ENCODE results near the gene DYNC1LI1. TPM values are rescaled to one million over a fixed set of nuclear protein-coding genes. Genes with fewer than 3 reads are reported as not detected.

The DYNC1LI1 gene
- total RNA-seq, 1 experiment from 2014 or later = 29.8 TPM

DNA sequence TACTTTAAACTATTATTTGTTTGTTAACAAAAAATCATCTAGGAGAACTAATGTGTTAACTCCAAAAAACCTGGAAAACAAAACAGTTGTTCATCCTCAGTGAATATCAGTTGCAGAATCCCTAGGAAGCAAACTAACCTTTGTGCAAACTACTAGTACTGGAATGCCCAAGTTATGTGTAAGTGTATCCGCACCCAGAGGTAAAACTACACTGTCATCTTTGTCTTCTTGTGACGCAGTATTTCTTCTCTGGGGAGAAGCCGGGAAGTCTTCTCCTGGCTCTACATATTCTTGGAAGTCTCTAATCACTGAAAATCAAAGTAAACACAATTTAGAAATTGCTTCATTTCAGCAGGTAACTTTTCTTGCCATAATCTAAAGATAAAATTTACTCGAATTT is 29.8 kb downstream of the DYNC1LI1 start:
- intact Hi-C loops (cut with micrococcal nuclease; ENCODE audit: unreplicated experiment) = no loop called here
- H3K27me3 Mint-ChIP-seq (ENCODE audit: unreplicated experiment) = no peaks in the 10 kb centered on the region
- CTCF ChIA-PET = no interaction called here
- H3K4me3 Mint-ChIP-seq (ENCODE audit: low read depth, unreplicated experiment) = no peak overlapping the region
- peaks cover 4% of the 10 kb centered on the region for H3K36me3 Mint-ChIP-seq (ENCODE audit: insufficient read depth, unreplicated experiment)
- BruUV-seq (replicated peaks) = no TSS peak
- no peak for DNase-seq
- TF ChIP-seq, protein P1, sequence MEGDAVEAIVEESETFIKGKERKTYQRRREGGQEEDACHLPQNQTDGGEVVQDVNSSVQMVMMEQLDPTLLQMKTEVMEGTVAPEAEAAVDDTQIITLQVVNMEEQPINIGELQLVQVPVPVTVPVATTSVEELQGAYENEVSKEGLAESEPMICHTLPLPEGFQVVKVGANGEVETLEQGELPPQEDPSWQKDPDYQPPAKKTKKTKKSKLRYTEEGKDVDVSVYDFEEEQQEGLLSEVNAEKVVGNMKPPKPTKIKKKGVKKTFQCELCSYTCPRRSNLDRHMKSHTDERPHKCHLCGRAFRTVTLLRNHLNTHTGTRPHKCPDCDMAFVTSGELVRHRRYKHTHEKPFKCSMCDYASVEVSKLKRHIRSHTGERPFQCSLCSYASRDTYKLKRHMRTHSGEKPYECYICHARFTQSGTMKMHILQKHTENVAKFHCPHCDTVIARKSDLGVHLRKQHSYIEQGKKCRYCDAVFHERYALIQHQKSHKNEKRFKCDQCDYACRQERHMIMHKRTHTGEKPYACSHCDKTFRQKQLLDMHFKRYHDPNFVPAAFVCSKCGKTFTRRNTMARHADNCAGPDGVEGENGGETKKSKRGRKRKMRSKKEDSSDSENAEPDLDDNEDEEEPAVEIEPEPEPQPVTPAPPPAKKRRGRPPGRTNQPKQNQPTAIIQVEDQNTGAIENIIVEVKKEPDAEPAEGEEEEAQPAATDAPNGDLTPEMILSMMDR (IDR thresholded peaks at IDR 0.05; ENCODE audit: unreplicated experiment) = no peak
- H3K9me3 Mint-ChIP-seq (ENCODE audit: low read depth, unreplicated experiment) = no peaks in the 10 kb centered on the region
- H3K4me1 Mint-ChIP-seq (ENCODE audit: low read depth, unreplicated experiment) = no peaks in the 10 kb centered on the region
- no peak overlapping the region for H3K27ac Mint-ChIP-seq (ENCODE audit: unreplicated experiment)

DNA sequence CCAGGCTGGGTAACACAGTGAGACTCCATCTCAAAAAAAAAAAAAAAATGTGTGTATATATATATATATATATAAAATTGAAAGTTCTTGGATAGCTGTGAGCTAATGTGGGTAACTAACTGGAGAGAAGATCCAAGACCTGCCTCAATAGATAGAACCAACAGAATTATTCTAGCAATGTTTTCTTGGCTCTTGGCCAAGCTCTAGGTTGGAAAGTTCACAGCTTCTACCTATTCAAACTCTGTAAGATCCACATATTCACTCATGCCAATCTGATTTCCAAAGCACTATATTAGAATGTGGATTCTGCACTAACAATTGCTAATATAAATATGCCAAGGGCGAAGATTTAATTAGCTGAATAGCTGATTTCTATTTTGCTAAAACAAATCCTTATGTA is 38.2 kb downstream of the DYNC1LI1 start:
- Mint-ChIP-seq H3K4me3 (ENCODE audit: low read depth, unreplicated experiment) (no peak overlapping the region), H3K4me1 (ENCODE audit: low read depth, unreplicated experiment) (no peaks in the 10 kb centered on the region), H3K36me3 (ENCODE audit: insufficient read depth, unreplicated experiment) (peaks cover 13% of the 10 kb centered on the region), H3K27me3 (ENCODE audit: unreplicated experiment) (no peaks in the 10 kb centered on the region), H3K9me3 (ENCODE audit: low read depth, unreplicated experiment) (no peaks in the 10 kb centered on the region), H3K27ac (ENCODE audit: unreplicated experiment) (no peak overlapping the region)
- TF ChIP-seq, protein P1 (IDR thresholded peaks at IDR 0.05; ENCODE audit: unreplicated experiment) = no peak
- CTCF ChIA-PET = interaction anchor here (0.6 kb wide), 1 partner anchor 355 kb away, joined by 4 read pairs; no protein-coding TSS in a partner anchor
- BruUV-seq (replicated peaks) = no TSS peak
- intact Hi-C loops (cut with micrococcal nuclease; ENCODE audit: unreplicated experiment) = no loop called here
- no peak for DNase-seq

GRCh38 chr3:32531010-32531647 is 39.5 kb downstream of the DYNC1LI1 start:
- intact Hi-C loops (cut with micrococcal nuclease; ENCODE audit: unreplicated experiment) = no loop called here
- TF ChIP-seq, protein P1 (IDR thresholded peaks at IDR 0.05; ENCODE audit: unreplicated experiment) = no peak
- no peak for DNase-seq
- H3K4me3 Mint-ChIP-seq (ENCODE audit: low read depth, unreplicated experiment) = no peak overlapping the region
- H3K27me3 Mint-ChIP-seq (ENCODE audit: unreplicated experiment) = no peaks in the 10 kb centered on the region
- no peaks in the 10 kb centered on the region for H3K9me3 Mint-ChIP-seq (ENCODE audit: low read depth, unreplicated experiment)
- H3K4me1 Mint-ChIP-seq (ENCODE audit: low read depth, unreplicated experiment) = no peaks in the 10 kb centered on the region
- H3K27ac Mint-ChIP-seq (ENCODE audit: unreplicated experiment) = no peak overlapping the region
- BruUV-seq (replicated peaks) = no TSS peak
- CTCF ChIA-PET = no interaction called here
- H3K36me3 Mint-ChIP-seq (ENCODE audit: insufficient read depth, unreplicated experiment) = peaks cover 13% of the 10 kb centered on the region

DNA sequence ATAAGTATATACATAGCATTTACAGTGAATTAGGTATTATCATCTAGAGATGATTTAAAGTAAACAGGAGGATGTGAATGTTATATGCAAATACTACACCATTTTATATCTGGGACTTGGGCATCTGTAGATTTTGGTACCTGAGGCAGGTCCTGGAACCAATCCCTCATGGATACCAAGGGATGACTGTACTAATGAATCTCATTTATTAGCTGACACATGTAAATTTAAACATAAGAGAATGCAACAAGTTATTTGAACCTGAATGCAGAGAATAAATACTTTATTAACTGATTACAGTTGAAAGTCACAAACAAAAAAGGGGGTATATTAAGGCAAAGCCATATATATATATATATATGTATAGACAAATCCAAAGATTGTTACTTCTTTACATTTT is 44.9 kb downstream of the DYNC1LI1 start:
- Mint-ChIP-seq H3K27me3 (ENCODE audit: unreplicated experiment) (no peaks in the 10 kb centered on the region), H3K9me3 (ENCODE audit: low read depth, unreplicated experiment) (no peaks in the 10 kb centered on the region), H3K27ac (ENCODE audit: unreplicated experiment) (no peak overlapping the region), H3K36me3 (ENCODE audit: insufficient read depth, unreplicated experiment) (peaks cover 9% of the 10 kb centered on the region), H3K4me3 (ENCODE audit: low read depth, unreplicated experiment) (no peak overlapping the region), H3K4me1 (ENCODE audit: low read depth, unreplicated experiment) (no peaks in the 10 kb centered on the region)
- TF ChIP-seq, protein P1 (IDR thresholded peaks at IDR 0.05; ENCODE audit: unreplicated experiment) = no peak
- no TSS peak for BruUV-seq (replicated peaks)
- no peak for DNase-seq
- CTCF ChIA-PET = no interaction called here
- intact Hi-C loops (cut with micrococcal nuclease; ENCODE audit: unreplicated experiment) = no loop called here
